H9 (cell line): ENCODE measurements around the gene RECQL. TPM values are rescaled to one million over a fixed set of nuclear protein-coding genes. Genes with fewer than 3 reads are reported as not detected.

Source experiments
- DNase-seq: peaks from one replicate; pipeline ENCODE4 v3.0.0-alpha.2; 2017
- H2AFZ ChIP-seq: one replicate; pipeline ENCODE4 v1.6.1; 2013; ENCODE audit warnings: mild to moderate bottlenecking, low read length, control low read depth, moderate library complexity
- H2AK5ac ChIP-seq: 2 replicates; pipeline ENCODE4 v1.6.1; 2013; ENCODE audit warnings: low read length, control low read depth, mixed read lengths; ENCODE audit not compliant: insufficient read length
- H2BK120ac ChIP-seq: one replicate; pipeline ENCODE4 v1.6.1; 2013; ENCODE audit warnings: low read depth, mild to moderate bottlenecking, low read length, control low read depth, inconsistent platforms; ENCODE audit not compliant: poor library complexity, severe bottlenecking
- H2BK12ac ChIP-seq: 2 replicates; pipeline ENCODE4 v1.6.1; 2013; ENCODE audit warnings: low read length, control low read depth, mixed read lengths, low read depth; ENCODE audit not compliant: insufficient read length
- H2BK15ac ChIP-seq: 2 replicates; pipeline ENCODE4 v1.6.1; 2013; ENCODE audit warnings: low read depth, low read length, control low read depth
- H2BK20ac ChIP-seq: one replicate; pipeline ENCODE4 v1.6.1; 2013; ENCODE audit warnings: low read depth, mild to moderate bottlenecking, low read length, control low read depth, inconsistent platforms; ENCODE audit not compliant: poor library complexity, severe bottlenecking
- H2BK5ac ChIP-seq: 2 replicates; pipeline ENCODE4 v1.6.1; 2013; ENCODE audit warnings: low read length, control low read depth, mixed read lengths; ENCODE audit not compliant: insufficient read length
- H3K14ac ChIP-seq: 2 replicates; pipeline ENCODE4 v1.6.1; 2013; ENCODE audit warnings: low read length, control low read depth; ENCODE audit not compliant: insufficient read depth
- H3K18ac ChIP-seq: 2 replicates; pipeline ENCODE4 v1.6.1; 2013; ENCODE audit warnings: low read depth, mild to moderate bottlenecking, mixed read lengths, low read length, control low read depth; ENCODE audit not compliant: insufficient read length
- H3K23ac ChIP-seq: 2 replicates; pipeline ENCODE4 v1.6.1; 2013; ENCODE audit warnings: low read length, control low read depth, mixed read lengths, low read depth; ENCODE audit not compliant: insufficient read length
- H3K23me2 ChIP-seq: 2 replicates; pipeline ENCODE4 v1.6.1; 2013; ENCODE audit warnings: low read depth, mild to moderate bottlenecking, mixed read lengths, low read length, control low read depth; ENCODE audit not compliant: insufficient read length, poor library complexity, severe bottlenecking
- H3K27ac ChIP-seq: 2 replicates; pipeline ENCODE4 v1.5.1; 2013; ENCODE audit warnings: low read length, control low read depth, mixed read lengths, low read depth; ENCODE audit not compliant: insufficient read length
- H3K27me3 ChIP-seq: 2 replicates; pipeline ENCODE4 v1.6.1; 2013; ENCODE audit warnings: low read length, control low read depth, inconsistent platforms; ENCODE audit not compliant: insufficient read depth
- H3K4ac ChIP-seq: 2 replicates; pipeline ENCODE4 v1.6.1; 2013; ENCODE audit warnings: low read depth, mild to moderate bottlenecking, control low read depth, inconsistent platforms, low read length, moderate library complexity
- H3K4me1 ChIP-seq: 2 replicates; pipeline ENCODE4 v1.6.1; 2013; ENCODE audit warnings: low read length, control low read depth, inconsistent platforms; ENCODE audit not compliant: insufficient read depth
- H3K4me2 ChIP-seq: 2 replicates; pipeline ENCODE4 v1.6.1; 2013; ENCODE audit warnings: low read length, control low read depth, mixed read lengths; ENCODE audit not compliant: insufficient read length, insufficient read depth
- H3K56ac ChIP-seq: 2 replicates; pipeline ENCODE4 v1.6.1; 2013; ENCODE audit warnings: low read depth, mild to moderate bottlenecking, mixed read lengths, low read length, control low read depth; ENCODE audit not compliant: insufficient read length
- H3K79me1 ChIP-seq: 2 replicates; pipeline ENCODE4 v1.6.1; 2013; ENCODE audit warnings: low read depth, mild to moderate bottlenecking, moderate library complexity, low read length, control low read depth, inconsistent platforms; ENCODE audit not compliant: insufficient read depth, poor library complexity, severe bottlenecking
- H3K79me2 ChIP-seq: 2 replicates; pipeline ENCODE4 v1.6.1; 2013; ENCODE audit warnings: low read length, control low read depth, inconsistent platforms; ENCODE audit not compliant: insufficient read depth
- H3K9ac ChIP-seq: 2 replicates; pipeline ENCODE4 v1.6.1; 2013; ENCODE audit warnings: low read length, control low read depth, mixed read lengths; ENCODE audit not compliant: insufficient read length; ENCODE audit errors: extremely low read depth
- H3K9me3 ChIP-seq: one replicate; pipeline ENCODE4 v1.6.1; 2013; ENCODE audit warnings: low read depth, low read length, inconsistent platforms; ENCODE audit not compliant: control insufficient read depth
- H3T11ph ChIP-seq: one replicate; pipeline ENCODE4 v1.6.1; 2013; ENCODE audit warnings: mild to moderate bottlenecking, low read length, control low read depth, inconsistent platforms
- H4K20me1 ChIP-seq: one replicate; pipeline ENCODE4 v1.6.1; 2013; ENCODE audit not compliant: control insufficient read depth, insufficient read length, insufficient read depth
- H4K5ac ChIP-seq: 2 replicates; pipeline ENCODE4 v1.6.1; 2013; ENCODE audit warnings: low read depth, mild to moderate bottlenecking, mixed read lengths, low read length, control low read depth; ENCODE audit not compliant: insufficient read length
- H4K8ac ChIP-seq: replicated peaks from 2 replicates; pipeline ENCODE4 v1.6.1; 2013; ENCODE audit warnings: low read length, control low read depth, mixed read lengths, low read depth; ENCODE audit not compliant: insufficient read length
- H4K91ac ChIP-seq: 2 replicates; pipeline ENCODE4 v1.6.1; 2013; ENCODE audit warnings: low read depth, mild to moderate bottlenecking, moderate library complexity, mixed read lengths, low read length, control low read depth; ENCODE audit not compliant: insufficient read length
- H3K27ac Mint-ChIP-seq, 3 experiments: 2 replicates in 2 of 3; 3 replicates in 1 of 3; pipeline ENCODE4 v1.8.0; 2020 to 2021; ENCODE audit warnings: mixed read lengths in 3 of 3, mild to moderate bottlenecking in 1 of 3, moderate library complexity in 1 of 3
- H3K27me3 Mint-ChIP-seq: 2 replicates; pipeline ENCODE4 v1.8.0; 2021; ENCODE audit warnings: low read depth, mild to moderate bottlenecking, moderate library complexity, mixed read lengths
- H3K36me3 Mint-ChIP-seq, 3 experiments: 2 replicates in 2 of 3; 3 replicates in 1 of 3; pipeline ENCODE4 v1.8.0; 2020 to 2021; ENCODE audit warnings: low read depth in 3 of 3, mixed read lengths in 3 of 3; ENCODE audit not compliant: insufficient read depth in 1 of 3
- H3K4me1 Mint-ChIP-seq, 2 experiments: 2 replicates each; pipeline ENCODE4 v1.8.0; 2020; ENCODE audit warnings: mixed read lengths in 2 of 2
- H3K4me3 Mint-ChIP-seq, 2 experiments: 2 replicates in 1 of 2; 3 replicates in 1 of 2; pipeline ENCODE4 v1.8.0; 2020 to 2021; ENCODE audit warnings: mild to moderate bottlenecking in 2 of 2, mixed read lengths in 2 of 2, moderate library complexity in 1 of 2
- H3K9me3 Mint-ChIP-seq, 2 experiments: 2 replicates in 1 of 2; 3 replicates in 1 of 2; pipeline ENCODE4 v1.8.0; 2020; ENCODE audit warnings: mild to moderate bottlenecking in 2 of 2, mixed read lengths in 2 of 2, moderate library complexity in 1 of 2
- CTCF ChIP-seq: fragments of 200-600 bp; sonication (generic); conservative IDR thresholded peaks from 3 replicates; pipeline ENCODE4 v1.8.0; 2021; ENCODE audit warnings: antibody characterized with exemption, mild to moderate bottlenecking
- WGBS: extraction: QIAGEN DNeasy Blood & Tissue Kit; methylation state at CpG from one replicate; pipeline ENCODE4 v1.1.7; 2013; ENCODE audit warnings: missing lambda C conversion rate, low lambda C conversion rate, mixed read lengths; ENCODE audit not compliant: insufficient read length; ENCODE audit errors: extremely low coverage; 5-methylcytosine and 5-hydroxymethylcytosine counted together
- total RNA-seq: library from RNA; stranded (reverse); gene quantifications from 2 replicates; pipeline ENCODE4 v1.2.1, GENCODE V29; 2021

The RECQL gene
- total RNA-seq, 1 experiment from 2014 or later: 41.0 TPM

GRCh38 chr12:21429994-21430393, 71.4 kb downstream of the RECQL start:
- H3K79me2 ChIP-seq: no peaks in the 10 kb centered on the region
- no peak for TF ChIP-seq CTCF
- H3K27ac Mint-ChIP-seq: no peak overlapping the region; a peak in 1 of 7 replicates
- H4K5ac ChIP-seq: no peak overlapping the region
- H4K8ac ChIP-seq: no peak overlapping the region
- H3K4me1 ChIP-seq: no peaks in the 10 kb centered on the region
- H4K91ac ChIP-seq: no peak overlapping the region
- no peak overlapping the region for H3K56ac ChIP-seq
- peaks cover 2 to 6% of the 10 kb centered on the region in 2 experiments; a peak in 3 of 5 replicates for H3K9me3 Mint-ChIP-seq
- no peak overlapping the region for H3K27ac ChIP-seq
- H3K9me3 ChIP-seq: no peaks in the 10 kb centered on the region
- no peak overlapping the region for H2BK5ac ChIP-seq
- H3K23me2 ChIP-seq: no peaks in the 10 kb centered on the region
- no peak overlapping the region for H3K4me3 Mint-ChIP-seq
- no peak overlapping the region for H3K4me2 ChIP-seq
- peaks cover 11% of the 10 kb centered on the region for H3K27me3 Mint-ChIP-seq
- no peak overlapping the region for H3K9ac ChIP-seq
- H3K18ac ChIP-seq: no peak overlapping the region
- H3K36me3 Mint-ChIP-seq: no peaks in the 10 kb centered on the region
- H3K27me3 ChIP-seq: no peaks in the 10 kb centered on the region
- H2AK5ac ChIP-seq: no peak overlapping the region
- no CpG with 5 or more reads among the region's 4 CpGs for WGBS
- no peaks in the 10 kb centered on the region for H3K79me1 ChIP-seq
- H4K20me1 ChIP-seq: no peaks in the 10 kb centered on the region
- no peak overlapping the region for H3K23ac ChIP-seq
- H3K4me1 Mint-ChIP-seq: peaks cover 4 to 5% of the 10 kb centered on the region in 2 experiments; a peak in 3 of 4 replicates
- H2BK120ac ChIP-seq: no peak overlapping the region
- no peak overlapping the region for H3K14ac ChIP-seq
- no peak for DNase-seq
- no peak overlapping the region for H2AFZ ChIP-seq
- H2BK15ac ChIP-seq: no peak overlapping the region
- no peak overlapping the region for H2BK20ac ChIP-seq
- no peak overlapping the region for H3K4ac ChIP-seq
- no peak overlapping the region for H2BK12ac ChIP-seq
- H3T11ph ChIP-seq: no peak overlapping the region
